Mucosa of stomach (tissue), 1 donor: ENCODE results near the gene ANKS3.

Experiments used
- H3K27me3 ChIP-seq: one replicate; pipeline ENCODE4 v1.7.0; 2013; ENCODE audit warnings: mild to moderate bottlenecking, low read length; ENCODE audit not compliant: control insufficient read depth, insufficient read depth
- H3K36me3 ChIP-seq: one replicate; pipeline ENCODE4 v1.7.0; 2013; ENCODE audit warnings: low read length; ENCODE audit not compliant: control insufficient read depth, insufficient read depth
- H3K4me1 ChIP-seq: one replicate; pipeline ENCODE4 v1.7.0; 2013; ENCODE audit warnings: mild to moderate bottlenecking, low read length; ENCODE audit not compliant: control insufficient read depth, insufficient read depth
- H3K4me3 ChIP-seq: one replicate; pipeline ENCODE4 v1.7.0; 2013; ENCODE audit warnings: low read length
- H3K9ac ChIP-seq: one replicate; pipeline ENCODE4 v1.7.0; 2013; ENCODE audit warnings: mild to moderate bottlenecking, low read length, moderate library complexity
- H3K9me3 ChIP-seq: one replicate; pipeline ENCODE4 v1.7.0; 2013; ENCODE audit warnings: mild to moderate bottlenecking, low read length, moderate library complexity; ENCODE audit not compliant: control insufficient read depth
- donor health status: Pancreatic carcinoma.

ANKS3 gene

DNA sequence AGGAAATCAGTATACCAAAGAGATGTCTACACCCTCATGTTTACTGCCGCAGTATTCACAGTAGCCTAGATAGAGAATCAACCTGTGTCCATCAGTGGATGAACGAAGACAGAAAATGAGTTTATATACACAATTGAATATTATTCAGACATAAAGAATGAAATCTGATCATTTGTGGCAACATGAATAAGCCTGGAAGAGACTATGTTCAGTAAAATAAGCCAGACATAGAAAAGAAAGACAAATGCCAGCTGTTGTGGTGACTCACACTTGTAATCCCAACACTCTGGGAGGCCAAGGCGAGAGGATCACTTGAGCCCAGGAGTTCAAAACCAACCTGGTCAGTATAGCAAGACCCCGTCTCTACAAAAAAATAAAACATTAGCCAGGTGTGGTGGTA, 24.6 kb downstream of the ANKS3 start:
- no peaks in the 10 kb centered on the region for H3K27me3 ChIP-seq
- no peaks in the 10 kb centered on the region for H3K9me3 ChIP-seq
- H3K36me3 ChIP-seq: no peaks in the 10 kb centered on the region
- no peak overlapping the region for H3K9ac ChIP-seq
- H3K4me1 ChIP-seq: no peaks in the 10 kb centered on the region
- no peak overlapping the region for H3K4me3 ChIP-seq

DNA sequence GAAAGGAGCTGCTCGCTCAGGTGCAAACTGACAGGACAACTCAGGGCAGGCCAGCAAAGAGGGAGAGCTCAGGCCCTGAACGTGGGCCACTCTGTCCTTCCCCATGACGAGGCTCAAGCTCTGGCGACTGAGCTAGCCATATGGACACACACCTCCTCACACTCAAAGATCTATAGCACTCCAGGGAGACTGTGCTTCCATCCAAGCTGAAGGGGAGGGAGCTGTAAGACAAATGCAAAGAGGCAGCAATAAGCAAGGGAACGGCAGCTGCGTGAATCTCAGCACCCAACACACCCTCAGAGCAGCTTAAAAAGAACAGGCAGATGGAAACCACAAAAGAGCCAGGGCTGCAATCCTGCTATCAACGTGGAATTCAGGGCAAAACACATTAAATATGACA, 27.2 kb downstream of the ANKS3 start:
- peaks cover 3% of the 10 kb centered on the region for H3K4me1 ChIP-seq
- no peak overlapping the region for H3K9ac ChIP-seq
- no peaks in the 10 kb centered on the region for H3K36me3 ChIP-seq

DNA sequence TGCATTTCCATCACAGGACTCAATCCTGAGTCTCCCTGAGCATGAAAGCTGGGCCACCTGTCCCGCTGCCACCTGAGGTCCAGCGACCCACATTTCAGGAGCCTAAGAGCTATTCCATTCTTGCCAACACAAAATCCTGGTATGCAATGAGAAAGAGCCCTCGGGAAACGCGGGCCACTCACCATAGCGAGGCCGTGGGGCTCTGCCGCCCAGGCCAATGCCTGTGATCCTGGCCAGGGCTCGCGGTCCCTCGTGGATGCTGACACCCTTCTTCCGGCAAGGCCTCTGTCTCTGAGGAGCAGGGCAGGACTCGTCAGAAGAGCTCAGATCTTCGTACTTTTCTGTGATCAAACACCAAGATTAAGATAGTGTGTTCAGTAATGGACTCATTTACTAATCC, 29.2 kb downstream of the ANKS3 start:
- peaks cover 12% of the 10 kb centered on the region for H3K4me1 ChIP-seq
- H3K36me3 ChIP-seq: peaks cover 9% of the 10 kb centered on the region
- H3K4me3 ChIP-seq: no peak overlapping the region
- no peak overlapping the region for H3K9ac ChIP-seq
- H3K27me3 ChIP-seq: no peaks in the 10 kb centered on the region
- H3K9me3 ChIP-seq: no peaks in the 10 kb centered on the region

More for the DNA sequence above, 27.2 kb downstream of the ANKS3 start:
- Histone ChIP-seq H3K27me3 (no peaks in the 10 kb centered on the region), H3K4me3 (no peak overlapping the region), H3K9me3 (no peaks in the 10 kb centered on the region)

DNA sequence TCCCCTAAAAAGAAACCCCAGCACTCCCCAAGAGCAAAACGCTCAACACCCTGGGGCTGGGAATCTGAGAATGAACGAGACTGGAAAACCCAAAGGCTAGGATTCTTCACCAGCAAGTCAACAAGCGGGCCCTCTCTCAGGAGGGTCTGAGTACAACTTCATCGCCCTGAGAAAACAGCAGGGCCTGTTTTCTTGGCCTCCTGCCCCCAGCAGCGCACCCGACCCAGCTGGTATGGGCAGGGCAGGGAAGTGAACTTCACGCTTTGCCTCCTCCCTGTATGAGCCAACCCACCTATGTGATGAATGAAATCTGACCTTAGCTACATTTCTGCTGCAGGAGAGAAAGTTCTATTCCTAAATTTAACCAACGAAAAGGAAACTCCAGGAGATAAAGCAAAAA, 29.6 kb downstream of the ANKS3 start:
- H3K27me3 ChIP-seq: no peaks in the 10 kb centered on the region
- peaks cover 9% of the 10 kb centered on the region for H3K36me3 ChIP-seq
- peaks cover 12% of the 10 kb centered on the region for H3K4me1 ChIP-seq
- no peak overlapping the region for H3K9ac ChIP-seq
- no peaks in the 10 kb centered on the region for H3K9me3 ChIP-seq
- H3K4me3 ChIP-seq: no peak overlapping the region

DNA sequence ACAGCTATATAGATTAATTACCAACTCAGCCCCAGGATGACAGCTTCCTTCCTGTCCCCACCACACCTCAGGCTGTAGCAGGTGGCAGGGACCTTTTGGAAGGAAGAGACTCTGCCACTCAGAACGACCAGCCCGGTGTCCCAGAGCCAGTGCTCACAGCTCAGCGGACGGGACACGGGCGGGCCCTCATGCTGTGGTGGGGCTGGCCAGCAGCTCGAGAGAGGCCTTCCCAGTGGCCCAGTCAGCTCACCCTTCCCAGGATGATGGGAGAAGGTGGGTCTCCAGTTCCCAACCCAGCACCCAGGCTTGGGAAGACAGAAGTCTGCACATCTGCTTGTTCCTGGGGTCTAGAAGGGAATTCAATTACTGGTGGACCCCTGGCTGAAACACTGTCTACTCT, 30.2 kb downstream of the ANKS3 start:
- H3K36me3 ChIP-seq: peaks cover 9% of the 10 kb centered on the region
- H3K9me3 ChIP-seq: no peaks in the 10 kb centered on the region
- H3K27me3 ChIP-seq: no peaks in the 10 kb centered on the region
- H3K4me3 ChIP-seq: no peak overlapping the region
- peaks cover 12% of the 10 kb centered on the region for H3K4me1 ChIP-seq
- H3K9ac ChIP-seq: no peak overlapping the region

DNA sequence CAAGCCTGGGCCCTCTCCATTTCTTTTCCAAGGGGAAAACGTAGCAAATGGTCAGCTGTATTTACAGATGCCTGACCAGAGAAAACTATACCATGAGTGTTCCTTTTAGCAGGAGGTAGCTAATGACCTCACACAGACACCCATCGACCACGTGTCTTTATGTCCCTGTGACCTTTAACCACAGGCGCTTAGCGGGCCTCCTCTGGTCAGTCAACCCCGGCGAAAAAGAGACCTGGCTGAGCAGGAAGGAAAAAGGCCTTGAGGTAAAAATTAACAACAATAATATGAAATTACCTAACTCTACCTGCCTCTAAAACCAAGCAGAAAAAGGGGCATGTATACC, 31.6 kb downstream of the ANKS3 start:
- Histone ChIP-seq H3K4me1 (peaks cover 12% of the 10 kb centered on the region), H3K27me3 (no peaks in the 10 kb centered on the region), H3K36me3 (peaks cover 9% of the 10 kb centered on the region), H3K9ac (peak overlapping the region; percentile 13), H3K4me3 (no peak overlapping the region), H3K9me3 (no peaks in the 10 kb centered on the region)

DNA sequence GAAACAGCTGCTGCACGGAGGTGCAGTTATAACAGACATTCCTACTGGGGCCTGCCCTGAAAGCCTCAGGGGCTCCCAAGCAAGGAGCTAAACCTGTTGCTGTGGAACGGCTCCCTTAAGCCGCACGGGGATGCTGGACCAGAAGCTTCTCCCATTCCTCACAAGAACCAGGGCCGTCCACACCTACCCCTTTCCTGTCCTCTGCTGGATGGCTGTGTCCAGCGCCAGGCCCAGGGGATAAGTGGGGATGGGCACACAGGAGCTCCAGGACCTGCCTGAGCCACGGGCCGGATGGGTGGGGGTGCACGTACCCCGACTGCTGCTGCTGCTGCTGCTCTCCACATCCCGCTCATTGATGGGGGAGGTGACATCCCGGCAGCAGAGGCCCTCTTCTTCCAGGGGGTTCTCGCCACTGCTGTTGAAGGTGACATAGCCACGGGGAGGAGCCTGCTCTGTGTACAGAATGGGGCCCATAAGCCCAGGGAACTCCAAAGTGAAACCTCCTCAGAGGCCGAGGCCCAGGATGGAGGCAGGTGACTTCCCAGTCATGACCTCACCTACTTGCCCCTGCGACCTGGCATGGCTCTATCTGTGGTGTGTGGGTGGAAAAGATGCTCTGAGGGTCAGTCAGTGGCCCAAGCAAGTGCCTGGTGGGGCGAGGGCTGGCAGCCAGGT, 32.1 kb downstream of the ANKS3 start:
- peaks cover 12% of the 10 kb centered on the region for H3K4me1 ChIP-seq
- H3K36me3 ChIP-seq: peaks cover 11% of the 10 kb centered on the region
- no peaks in the 10 kb centered on the region for H3K27me3 ChIP-seq
- H3K9me3 ChIP-seq: no peaks in the 10 kb centered on the region
- H3K4me3 ChIP-seq: no peak overlapping the region
- H3K9ac ChIP-seq: peak overlapping the region; percentile 13

DNA sequence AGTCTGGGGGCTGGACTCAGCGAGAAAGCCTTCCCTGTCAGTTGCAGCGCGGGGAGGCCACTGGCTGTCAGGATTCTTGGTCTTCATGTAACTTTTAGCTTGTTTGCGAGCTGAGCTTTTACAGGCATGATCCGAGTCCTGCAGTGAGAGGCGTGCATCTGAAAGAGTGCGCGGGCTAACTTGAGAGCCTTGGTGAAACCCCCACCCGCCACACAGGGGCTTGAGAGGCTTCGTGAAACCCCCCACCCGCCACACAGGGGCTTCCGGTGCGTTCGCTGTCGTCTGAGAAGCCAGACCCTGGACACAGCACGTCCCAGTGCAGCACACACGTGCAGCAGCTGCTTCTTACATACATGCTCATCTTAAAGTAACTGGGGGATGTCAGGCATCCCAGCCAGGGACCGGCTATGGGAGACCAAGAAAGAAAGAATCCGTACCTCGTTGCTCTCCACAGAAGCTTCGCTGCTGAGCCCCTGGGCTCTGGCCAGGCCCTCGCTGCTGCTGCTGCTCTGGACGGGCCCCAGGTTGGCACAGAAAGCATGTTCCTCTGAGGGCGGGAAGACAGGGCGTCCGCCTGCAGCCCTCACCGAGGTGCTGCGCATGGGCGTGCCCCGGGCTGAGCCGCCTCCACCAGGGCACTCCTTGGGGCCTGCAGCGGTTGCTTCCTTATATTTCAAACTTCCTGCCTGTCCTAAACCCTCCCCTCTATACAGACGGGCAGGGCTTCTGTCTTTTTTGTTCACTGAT, 32.9 kb downstream of the ANKS3 start:
- Histone ChIP-seq H3K9me3 (no peaks in the 10 kb centered on the region), H3K4me1 (peaks cover 12% of the 10 kb centered on the region), H3K9ac (no peak overlapping the region), H3K4me3 (no peak overlapping the region), H3K36me3 (peaks cover 18% of the 10 kb centered on the region), H3K27me3 (no peaks in the 10 kb centered on the region)

DNA sequence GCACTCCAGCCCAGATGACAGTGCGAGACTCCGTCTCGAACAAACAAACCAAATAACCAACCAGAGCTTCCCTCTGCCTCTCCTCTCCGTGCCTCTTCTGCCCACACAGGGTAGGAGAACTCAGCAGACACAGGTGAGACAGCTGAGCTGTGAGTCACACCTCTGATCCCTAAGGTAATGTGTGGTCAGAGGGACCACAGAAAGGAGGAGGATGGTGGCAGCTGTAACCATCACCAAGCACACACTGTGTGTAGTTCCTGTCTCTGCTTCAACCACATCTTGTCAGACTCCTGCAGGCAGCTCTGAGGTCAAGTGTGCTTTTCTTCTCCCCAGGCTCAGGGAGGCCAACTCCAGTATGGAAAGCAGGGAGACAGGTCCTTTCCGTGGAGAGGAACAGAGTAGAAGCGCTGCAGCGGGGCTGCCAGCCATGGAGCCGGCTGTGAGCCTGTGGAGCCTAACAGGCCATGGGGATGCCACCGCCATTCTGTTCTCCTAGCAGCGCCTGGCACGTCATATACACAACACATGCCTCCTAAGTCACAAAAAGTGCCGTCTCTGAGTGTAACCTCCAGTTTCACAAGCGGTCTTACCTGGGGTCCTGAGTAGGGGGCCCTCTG, 33.6 kb downstream of the ANKS3 start:
- Histone ChIP-seq H3K4me3 (no peak overlapping the region), H3K9ac (no peak overlapping the region), H3K27me3 (no peaks in the 10 kb centered on the region), H3K4me1 (peaks cover 12% of the 10 kb centered on the region), H3K9me3 (no peaks in the 10 kb centered on the region), H3K36me3 (peaks cover 18% of the 10 kb centered on the region)

DNA sequence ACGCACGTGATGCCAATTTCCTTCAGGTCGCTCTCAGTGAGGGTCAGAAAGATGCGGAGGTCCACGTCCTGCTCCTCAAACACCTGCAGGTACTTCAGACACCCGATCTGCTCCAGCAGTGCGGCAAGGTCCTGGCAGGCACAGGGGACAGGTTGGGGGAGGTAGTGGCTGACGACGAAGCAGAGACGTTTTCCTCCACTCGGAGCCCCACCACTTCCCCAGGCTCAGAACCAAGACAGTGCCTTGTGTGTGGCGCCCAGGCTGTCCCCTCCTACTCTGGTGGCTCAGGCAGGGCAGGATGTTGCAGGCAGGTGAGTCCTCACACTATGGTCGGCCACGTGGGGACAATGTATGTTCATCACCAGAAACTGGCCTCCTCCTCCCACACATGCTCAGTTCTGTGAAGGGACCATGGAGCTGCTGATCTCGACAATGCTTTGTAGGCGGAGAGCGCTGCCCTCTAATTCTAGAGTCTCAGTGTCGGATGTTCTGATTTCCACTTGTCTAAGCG, 35.0 kb downstream of the ANKS3 start:
- no peaks in the 10 kb centered on the region for H3K27me3 ChIP-seq
- peaks cover 18% of the 10 kb centered on the region for H3K36me3 ChIP-seq
- no peak overlapping the region for H3K9ac ChIP-seq
- H3K9me3 ChIP-seq: no peaks in the 10 kb centered on the region
- H3K4me1 ChIP-seq: peaks cover 19% of the 10 kb centered on the region
- no peak overlapping the region for H3K4me3 ChIP-seq

DNA sequence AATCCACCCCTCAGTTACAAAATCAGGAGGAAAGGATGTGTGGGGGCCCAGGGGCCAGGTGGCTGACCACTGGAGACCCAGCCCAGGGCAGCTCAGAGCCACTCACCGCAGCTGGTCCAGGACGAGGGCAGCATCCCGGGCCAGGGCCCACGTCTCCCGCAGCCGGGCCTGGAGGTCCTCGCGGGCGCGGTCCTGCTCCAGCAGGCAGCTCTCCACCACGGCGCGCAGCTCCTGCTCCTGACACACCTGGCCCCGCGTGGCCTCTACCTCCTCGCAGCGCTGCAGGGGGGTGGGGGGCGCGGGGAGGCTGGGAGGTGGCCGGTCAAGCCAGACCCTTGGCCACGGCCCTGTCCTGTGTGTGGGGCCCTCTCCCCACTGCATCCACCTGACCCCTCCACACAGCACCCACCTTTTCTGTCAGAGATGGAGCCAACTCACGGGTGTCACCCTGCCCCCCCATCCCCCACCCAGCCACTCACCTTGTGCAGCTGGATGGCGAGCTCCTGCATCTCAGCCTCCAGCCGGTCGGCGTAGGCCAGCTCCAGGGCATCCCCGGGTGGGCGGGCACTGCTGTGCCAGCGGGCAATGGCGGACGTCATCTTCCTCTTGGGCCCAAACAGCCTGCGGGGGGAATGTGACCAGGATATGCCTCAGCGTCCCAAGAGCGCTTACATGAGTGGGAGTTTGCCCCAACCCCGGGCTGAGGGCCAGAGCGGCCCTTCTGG, 35.6 kb downstream of the ANKS3 start:
- no peaks in the 10 kb centered on the region for H3K9me3 ChIP-seq
- no peaks in the 10 kb centered on the region for H3K27me3 ChIP-seq
- H3K4me1 ChIP-seq: peaks cover 19% of the 10 kb centered on the region
- no peak overlapping the region for H3K9ac ChIP-seq
- H3K36me3 ChIP-seq: peaks cover 18% of the 10 kb centered on the region
- no peak overlapping the region for H3K4me3 ChIP-seq

DNA sequence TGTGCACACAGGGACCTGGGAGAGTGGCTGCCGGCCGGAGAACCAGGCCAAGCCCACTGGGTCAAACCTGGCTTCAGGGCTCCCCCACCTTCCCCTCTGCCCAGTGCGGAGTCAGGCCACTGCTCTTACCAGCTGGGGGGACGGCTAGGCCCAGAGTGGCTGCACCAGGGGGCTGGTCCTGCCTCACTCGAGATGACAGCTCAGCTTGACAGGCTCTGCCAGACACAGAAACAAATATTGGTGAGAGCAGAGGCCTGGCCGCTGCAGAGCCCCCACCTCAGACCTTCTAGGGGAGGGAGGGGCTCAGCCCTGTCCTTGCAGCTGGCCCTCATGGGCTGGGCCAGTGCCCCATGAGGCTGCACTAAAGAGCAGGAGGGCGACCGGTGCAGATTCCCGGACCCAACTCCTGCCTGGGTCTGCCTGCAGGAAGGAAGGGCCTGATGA, 36.2 kb downstream of the ANKS3 start:
- peaks cover 23% of the 10 kb centered on the region for H3K4me1 ChIP-seq
- no peak overlapping the region for H3K9ac ChIP-seq
- H3K36me3 ChIP-seq: peaks cover 18% of the 10 kb centered on the region
- H3K4me3 ChIP-seq: no peak overlapping the region
- no peaks in the 10 kb centered on the region for H3K9me3 ChIP-seq
- no peaks in the 10 kb centered on the region for H3K27me3 ChIP-seq
